Fibroblast of mammary gland (primary cell): ENCODE results near the gene CYP3A4.
"Not testable (repeated sequence)": the region's sequence is repeated elsewhere in the genome, so short reads cannot be mapped to it uniquely, and the experiment has no call there.

Experiments used
- DNase-seq: peaks from one replicate; pipeline ENCODE4 v3.0.0-alpha.2; 2010; ENCODE audit warnings: low read depth
- H3K4me3 ChIP-seq: 2 replicates; pipeline ENCODE4 v1.5.1; 2011; ENCODE audit warnings: low read depth, mild to moderate bottlenecking, low read length, moderate library complexity; ENCODE audit not compliant: control insufficient read depth
- CTCF ChIP-seq: conservative IDR thresholded peaks from 2 replicates; pipeline ENCODE4 v1.5.1; 2011; ENCODE audit warnings: low read depth, low read length, inconsistent platforms; ENCODE audit not compliant: control insufficient read depth, insufficient read depth

Gene CYP3A4

GRCh38 chr7:99772565-99772964 is 11.4 kb downstream of the CYP3A4 start:
- H3K4me3 ChIP-seq = no peak overlapping the region
- no peak for DNase-seq

GRCh38 chr7:99769494-99769893 is 14.5 kb downstream of the CYP3A4 start:
- H3K4me3 ChIP-seq, DNase-seq: not testable (repeated sequence)

More at GRCh38 chr7:99772565-99772964, 11.4 kb downstream of the CYP3A4 start:
- TF ChIP-seq CTCF = no peak

DNA sequence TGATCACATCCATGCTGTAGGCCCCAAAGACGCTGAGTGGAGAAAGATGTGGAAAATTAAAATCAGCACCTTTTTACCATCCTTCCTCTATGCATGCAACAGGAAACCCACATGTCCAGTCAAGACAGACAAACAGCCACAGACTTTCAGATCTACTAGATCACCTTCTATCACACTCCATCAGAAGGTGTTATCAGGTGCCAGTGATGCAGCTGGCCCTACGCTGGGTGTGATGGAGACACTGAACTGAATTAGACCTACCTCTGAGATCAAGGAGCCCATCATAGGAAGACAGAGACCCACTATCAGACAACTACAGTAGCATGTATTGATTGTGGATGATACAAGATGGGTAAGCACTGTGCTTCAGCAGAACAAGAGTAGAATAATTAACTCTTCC is 15.5 kb downstream of the CYP3A4 start:
- TF ChIP-seq CTCF = no peak
- no peak for DNase-seq
- H3K4me3 ChIP-seq = no peak overlapping the region

- no peak for DNase-seq
- no peak for TF ChIP-seq CTCF
- no peak overlapping the region for H3K4me3 ChIP-seq
Measured at GRCh38 chr7:99767662-99768061, 16.3 kb downstream of the CYP3A4 start.

- TF ChIP-seq CTCF = no peak
Measured at GRCh38 chr7:99766484-99767099, 17.4 kb downstream of the CYP3A4 start.

GRCh38 chr7:99764478-99764877 is 19.5 kb downstream of the CYP3A4 start:
- DNase-seq = no peak
- H3K4me3 ChIP-seq = no peak overlapping the region
- no peak for TF ChIP-seq CTCF

More at GRCh38 chr7:99766484-99767099, 17.4 kb downstream of the CYP3A4 start:
- H3K4me3 ChIP-seq = no peak overlapping the region
- DNase-seq = no peak

- peak; percentile 96 for DNase-seq
- TF ChIP-seq CTCF = no peak
- H3K4me3 ChIP-seq = no peak overlapping the region
Measured at GRCh38 chr7:99762680-99763327, 21.2 kb downstream of the CYP3A4 start.
